ENCODE data around the gene ADAMTS3. TPM values are rescaled to one million over a fixed set of nuclear protein-coding genes. Genes with fewer than 3 reads are reported as not detected.
A peak's percentile ranks its signal among the peaks of the same experiment; 100 is the strongest.

The ADAMTS3 gene
- total RNA-seq, 1 experiment from 2014 or later = 4.7 TPM

GRCh38 chr4:72305620-72306019, 263.4 kb downstream of the ADAMTS3 start:
- Histone ChIP-seq H3K36me3 (replicated peaks; ENCODE audit: control insufficient read depth, insufficient read depth, low read length) (no peaks in the 10 kb centered on the region), H3K27me3 (ENCODE audit: control insufficient read depth, insufficient read depth, low read length) (no peaks in the 10 kb centered on the region), H3K4me3 (ENCODE audit: insufficient read depth, low read depth, low read length) (no peak overlapping the region)
- no peak for DNase-seq

GRCh38 chr4:72305080-72305479, 263.9 kb downstream of the ADAMTS3 start:
- no peak for DNase-seq
- H3K4me3 ChIP-seq (ENCODE audit: insufficient read depth, low read depth, low read length) = no peak overlapping the region
- no peaks in the 10 kb centered on the region for H3K36me3 ChIP-seq (replicated peaks; ENCODE audit: control insufficient read depth, insufficient read depth, low read length)
- H3K27me3 ChIP-seq (ENCODE audit: control insufficient read depth, insufficient read depth, low read length) = no peaks in the 10 kb centered on the region

GRCh38 chr4:72302981-72303704, 265.9 kb downstream of the ADAMTS3 start:
- Histone ChIP-seq H3K27me3 (ENCODE audit: control insufficient read depth, insufficient read depth, low read length) (no peaks in the 10 kb centered on the region), H3K36me3 (replicated peaks; ENCODE audit: control insufficient read depth, insufficient read depth, low read length) (no peaks in the 10 kb centered on the region), H3K4me3 (ENCODE audit: insufficient read depth, low read depth, low read length) (no peak overlapping the region)
- DNase-seq = peak; percentile 8

- Histone ChIP-seq H3K36me3 (replicated peaks; ENCODE audit: control insufficient read depth, insufficient read depth, low read length) (no peaks in the 10 kb centered on the region), H3K4me3 (ENCODE audit: insufficient read depth, low read depth, low read length) (no peak overlapping the region), H3K27me3 (ENCODE audit: control insufficient read depth, insufficient read depth, low read length) (no peaks in the 10 kb centered on the region)
- no peak for DNase-seq
These were observed 267.3 kb downstream of the ADAMTS3 start for GRCh38 chr4:72301759-72302158.

GRCh38 chr4:72300126-72300525, 268.9 kb downstream of the ADAMTS3 start:
- Histone ChIP-seq H3K36me3 (replicated peaks; ENCODE audit: control insufficient read depth, insufficient read depth, low read length) (no peaks in the 10 kb centered on the region), H3K4me3 (ENCODE audit: insufficient read depth, low read depth, low read length) (no peak overlapping the region), H3K27me3 (ENCODE audit: control insufficient read depth, insufficient read depth, low read length) (no peaks in the 10 kb centered on the region)
- DNase-seq = no peak

GRCh38 chr4:72295966-72296557, 273.0 kb downstream of the ADAMTS3 start:
- Histone ChIP-seq H3K27me3 (ENCODE audit: control insufficient read depth, insufficient read depth, low read length) (no peaks in the 10 kb centered on the region), H3K4me3 (ENCODE audit: insufficient read depth, low read depth, low read length) (no peak overlapping the region), H3K36me3 (replicated peaks; ENCODE audit: control insufficient read depth, insufficient read depth, low read length) (no peaks in the 10 kb centered on the region)
- DNase-seq = peak; percentile 16

- H3K4me3 ChIP-seq (ENCODE audit: insufficient read depth, low read depth, low read length) = no peak overlapping the region
- no peaks in the 10 kb centered on the region for H3K36me3 ChIP-seq (replicated peaks; ENCODE audit: control insufficient read depth, insufficient read depth, low read length)
- DNase-seq = no peak
- H3K27me3 ChIP-seq (ENCODE audit: control insufficient read depth, insufficient read depth, low read length) = no peaks in the 10 kb centered on the region
These were observed 278.3 kb downstream of the ADAMTS3 start for GRCh38 chr4:72290737-72291136.

- H3K27me3 ChIP-seq (ENCODE audit: control insufficient read depth, insufficient read depth, low read length) = no peaks in the 10 kb centered on the region
- H3K36me3 ChIP-seq (replicated peaks; ENCODE audit: control insufficient read depth, insufficient read depth, low read length) = no peaks in the 10 kb centered on the region
- DNase-seq = no peak
- no peak overlapping the region for H3K4me3 ChIP-seq (ENCODE audit: insufficient read depth, low read depth, low read length)
These were observed 282.1 kb downstream of the ADAMTS3 start for GRCh38 chr4:72286910-72287309.

- Histone ChIP-seq H3K36me3 (replicated peaks; ENCODE audit: control insufficient read depth, insufficient read depth, low read length) (no peaks in the 10 kb centered on the region), H3K27me3 (ENCODE audit: control insufficient read depth, insufficient read depth, low read length) (no peaks in the 10 kb centered on the region), H3K4me3 (ENCODE audit: insufficient read depth, low read depth, low read length) (no peak overlapping the region)
- DNase-seq = no peak
These were observed 282.8 kb downstream of the ADAMTS3 start for GRCh38 chr4:72286185-72286584.

GRCh38 chr4:72283357-72283756, 285.7 kb downstream of the ADAMTS3 start:
- Histone ChIP-seq H3K27me3 (ENCODE audit: control insufficient read depth, insufficient read depth, low read length) (no peaks in the 10 kb centered on the region), H3K36me3 (replicated peaks; ENCODE audit: control insufficient read depth, insufficient read depth, low read length) (no peaks in the 10 kb centered on the region), H3K4me3 (ENCODE audit: insufficient read depth, low read depth, low read length) (no peak overlapping the region)
- no peak for DNase-seq

GRCh38 chr4:72280252-72280651, 288.8 kb downstream of the ADAMTS3 start:
- DNase-seq = no peak
- no peaks in the 10 kb centered on the region for H3K27me3 ChIP-seq (ENCODE audit: control insufficient read depth, insufficient read depth, low read length)
- no peak overlapping the region for H3K4me3 ChIP-seq (ENCODE audit: insufficient read depth, low read depth, low read length)
- no peaks in the 10 kb centered on the region for H3K36me3 ChIP-seq (replicated peaks; ENCODE audit: control insufficient read depth, insufficient read depth, low read length)

- Histone ChIP-seq H3K36me3 (replicated peaks; ENCODE audit: control insufficient read depth, insufficient read depth, low read length) (no peaks in the 10 kb centered on the region), H3K4me3 (ENCODE audit: insufficient read depth, low read depth, low read length) (no peak overlapping the region), H3K27me3 (ENCODE audit: control insufficient read depth, insufficient read depth, low read length) (no peaks in the 10 kb centered on the region)
- no peak for DNase-seq
These were observed 293.6 kb downstream of the ADAMTS3 start for GRCh38 chr4:72275381-72275780.

- no peak for DNase-seq
- Histone ChIP-seq H3K4me3 (ENCODE audit: insufficient read depth, low read depth, low read length) (no peak overlapping the region), H3K36me3 (replicated peaks; ENCODE audit: control insufficient read depth, insufficient read depth, low read length) (no peaks in the 10 kb centered on the region), H3K27me3 (ENCODE audit: control insufficient read depth, insufficient read depth, low read length) (no peaks in the 10 kb centered on the region)
These were observed 294.8 kb downstream of the ADAMTS3 start for GRCh38 chr4:72274251-72274650.

GRCh38 chr4:72255269-72255668, 313.8 kb downstream of the ADAMTS3 start:
- DNase-seq = no peak
- no peaks in the 10 kb centered on the region for H3K36me3 ChIP-seq (replicated peaks; ENCODE audit: control insufficient read depth, insufficient read depth, low read length)
- no peaks in the 10 kb centered on the region for H3K27me3 ChIP-seq (ENCODE audit: control insufficient read depth, insufficient read depth, low read length)
- H3K4me3 ChIP-seq (ENCODE audit: insufficient read depth, low read depth, low read length) = no peak overlapping the region

- H3K4me3 ChIP-seq (ENCODE audit: insufficient read depth, low read depth, low read length) = no peak overlapping the region
- H3K27me3 ChIP-seq (ENCODE audit: control insufficient read depth, insufficient read depth, low read length) = no peaks in the 10 kb centered on the region
- DNase-seq = no peak
- H3K36me3 ChIP-seq (replicated peaks; ENCODE audit: control insufficient read depth, insufficient read depth, low read length) = no peaks in the 10 kb centered on the region
These were observed 325.4 kb downstream of the ADAMTS3 start for GRCh38 chr4:72243641-72244040.

All from H7 (cell line).